TTC549 (cell line): ENCODE results near the gene FSTL1.

ENCODE experiments used
- FAIRE-seq: peaks from 2 replicates; lab custom pipeline; 2012; peaks lifted over from hg19 to GRCh38; lab: Jason Lieb, UNC

FSTL1 gene

GRCh38 chr3:120450600-120451271 is at the start of gene FSTL1:
TSS of gene FSTL1 (minus strand) at chr3:120450992. CDS start at chr3:120450746, 246 bp downstream.
- no peak for FAIRE-seq

GRCh38 chr3:120498556-120499346 is 48.0 kb upstream of the FSTL1 start:
- no peak for FAIRE-seq

GRCh38 chr3:120497818-120498217 is 47.0 kb upstream of the FSTL1 start:
- FAIRE-seq, result no peak

GRCh38 chr3:120497336-120497735 is 46.5 kb upstream of the FSTL1 start:
- FAIRE-seq, result no peak

GRCh38 chr3:120496278-120497002 is 45.6 kb upstream of the FSTL1 start:
- FAIRE-seq, result no peak

- FAIRE-seq, result no peak
Observed at GRCh38 chr3:120495809-120496208, 45.0 kb upstream of the FSTL1 start.

- no peak for FAIRE-seq
Observed at GRCh38 chr3:120492103-120492502, 41.3 kb upstream of the FSTL1 start.

GRCh38 chr3:120489421-120489820 is 38.6 kb upstream of the FSTL1 start:
- FAIRE-seq, result no peak

GRCh38 chr3:120488296-120488695 is 37.5 kb upstream of the FSTL1 start:
- FAIRE-seq, result no peak

GRCh38 chr3:120487191-120487650 is 36.4 kb upstream of the FSTL1 start:
- FAIRE-seq, result no peak

GRCh38 chr3:120481081-120481480 is 30.3 kb upstream of the FSTL1 start:
- no peak for FAIRE-seq

GRCh38 chr3:120477781-120478180 is 27.0 kb upstream of the FSTL1 start:
- FAIRE-seq, result no peak

- no peak for FAIRE-seq
Observed at GRCh38 chr3:120475722-120476377, 25.1 kb upstream of the FSTL1 start.

GRCh38 chr3:120473896-120474675 is 23.3 kb upstream of the FSTL1 start:
- FAIRE-seq, result no peak

- FAIRE-seq, result no peak
Observed at GRCh38 chr3:120473389-120473788, 22.6 kb upstream of the FSTL1 start.

GRCh38 chr3:120472121-120472844 is 21.5 kb upstream of the FSTL1 start:
- FAIRE-seq, result no peak

- FAIRE-seq, result no peak
Observed at GRCh38 chr3:120471643-120472042, 20.9 kb upstream of the FSTL1 start.

GRCh38 chr3:120470870-120471269 is 20.1 kb upstream of the FSTL1 start:
- no peak for FAIRE-seq

- no peak for FAIRE-seq
Observed at GRCh38 chr3:120469882-120470301, 19.1 kb upstream of the FSTL1 start.

GRCh38 chr3:120469440-120469839 is 18.6 kb upstream of the FSTL1 start:
- no peak for FAIRE-seq
